GM12875 (cell line): ENCODE data around the gene TRAF2.

ENCODE experiments used
- H3K4me3 ChIP-seq: one replicate; pipeline ENCODE4 v1.5.1; 2011; ENCODE audit warnings: low read depth, low read length, control low read depth
- CTCF ChIP-seq: IDR thresholded peaks from 2 replicates; pipeline ENCODE4 v1.5.1; 2011; ENCODE audit warnings: low read depth, mild to moderate bottlenecking, control low read depth, inconsistent platforms, low read length, moderate library complexity, borderline replicate concordance; ENCODE audit not compliant: insufficient read depth

Gene TRAF2

GRCh38 chr9:136965771-136966484 is 79.6 kb downstream of the TRAF2 start:
- H3K4me3 ChIP-seq: no peak overlapping the region
- TF ChIP-seq CTCF: no peak

DNA sequence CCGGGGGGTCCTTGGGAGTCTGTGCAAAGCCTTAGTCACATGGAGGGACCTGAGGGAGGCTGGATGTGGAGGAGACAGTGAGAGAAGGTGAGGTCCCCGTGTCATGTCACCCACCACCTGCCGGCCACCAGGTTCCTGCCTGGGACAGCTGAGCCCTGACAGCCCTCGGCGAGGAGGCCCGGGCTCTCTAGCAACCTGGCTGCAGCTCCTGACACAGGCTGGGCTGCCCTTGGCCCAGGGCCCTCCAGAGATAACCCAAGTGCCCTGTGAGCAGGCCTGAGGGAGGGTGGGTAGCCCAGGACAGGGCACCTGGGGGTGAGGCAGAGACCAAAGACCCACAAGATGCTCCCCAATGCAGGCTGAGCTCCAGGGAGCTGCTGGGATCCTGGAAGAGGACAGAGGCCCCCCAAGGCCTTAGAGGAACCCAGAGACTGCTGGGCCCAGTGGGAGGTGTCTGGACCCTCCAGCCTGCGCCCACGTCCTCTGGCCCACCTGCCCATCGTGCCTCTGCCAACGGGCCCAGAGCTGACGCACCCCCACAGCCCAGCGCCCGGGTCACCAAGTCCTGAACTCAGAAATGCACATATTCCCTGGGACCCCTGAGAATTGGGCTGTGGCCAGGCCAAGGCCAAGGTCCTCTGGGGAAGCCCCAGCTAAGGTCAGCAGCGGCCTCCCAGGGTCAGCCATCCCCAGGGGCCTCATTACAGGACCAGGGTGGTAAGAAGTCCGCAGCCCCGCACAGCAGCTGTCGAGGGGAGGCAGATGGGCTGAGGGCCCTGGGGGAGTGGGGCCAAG is 82.2 kb downstream of the TRAF2 start:
- H3K4me3 ChIP-seq: no peak overlapping the region
- TF ChIP-seq CTCF: no peak

DNA sequence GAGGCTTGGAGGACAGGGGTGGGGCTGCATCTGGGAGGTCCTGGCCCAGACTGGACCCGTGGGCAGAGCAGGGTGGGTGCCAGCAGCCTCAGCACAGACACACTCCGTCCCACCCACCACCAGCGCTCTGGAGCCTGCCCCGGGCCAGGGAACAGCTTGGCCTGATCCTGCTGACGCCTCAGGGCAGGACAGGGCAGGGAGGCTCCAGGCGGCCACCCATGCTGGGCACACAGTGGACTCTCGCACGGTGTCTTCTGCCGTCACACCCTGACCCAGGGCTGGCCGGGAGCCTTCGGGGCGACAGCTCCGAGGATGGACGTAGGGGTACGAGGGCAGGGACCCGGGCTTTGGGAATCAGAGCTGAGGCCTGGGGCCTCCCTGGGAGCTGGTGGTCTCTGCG is 82.8 kb downstream of the TRAF2 start:
- no peak for TF ChIP-seq CTCF
- no peak overlapping the region for H3K4me3 ChIP-seq

- TF ChIP-seq CTCF: no peak
- H3K4me3 ChIP-seq: no peak overlapping the region
These were observed 83.5 kb downstream of the TRAF2 start for GRCh38 chr9:136969774-136970173.

DNA sequence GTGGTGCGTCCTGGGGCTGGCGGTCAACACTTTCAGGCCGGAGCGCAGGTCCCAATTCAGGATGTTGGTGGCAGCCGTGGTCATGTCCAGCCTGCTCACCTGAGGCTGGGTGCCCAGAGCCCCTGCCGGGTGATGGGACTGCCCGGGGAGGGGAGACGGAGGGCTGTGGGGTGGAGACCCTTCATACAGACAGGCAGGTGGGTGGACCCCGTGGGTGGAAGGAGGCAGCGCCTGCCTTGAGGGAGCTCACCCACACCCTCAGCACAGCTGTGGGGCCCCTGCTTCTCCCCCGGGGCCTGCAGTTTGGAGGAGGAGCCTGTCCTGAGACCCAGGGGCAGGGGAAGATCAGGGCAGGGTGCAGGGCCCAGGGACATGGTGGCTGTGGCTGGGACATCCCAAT is 84.0 kb downstream of the TRAF2 start:
- no peak for TF ChIP-seq CTCF
- no peak overlapping the region for H3K4me3 ChIP-seq

DNA sequence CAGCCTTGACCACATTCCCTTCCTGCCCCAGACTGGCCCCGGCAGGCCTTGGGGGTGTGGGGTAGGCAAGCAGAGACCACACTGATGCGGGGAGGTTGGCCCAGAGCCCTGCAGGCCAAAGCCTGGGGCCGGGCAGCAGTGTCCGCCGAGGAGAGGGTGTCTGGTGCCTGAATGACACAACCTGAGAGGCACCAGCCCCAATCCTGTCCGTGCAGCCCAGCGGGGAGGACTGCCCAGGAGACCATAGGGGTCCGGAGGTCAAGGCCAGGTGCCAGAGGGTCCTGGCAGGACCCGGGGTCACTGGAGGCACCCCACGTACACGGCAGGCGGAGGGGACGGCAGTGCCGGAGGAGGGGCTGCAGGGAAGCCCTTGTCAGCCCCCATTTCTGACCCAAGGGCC is 85.4 kb downstream of the TRAF2 start:
- no peak overlapping the region for H3K4me3 ChIP-seq
- no peak for TF ChIP-seq CTCF

GRCh38 chr9:136972335-136972734 is 86.0 kb downstream of the TRAF2 start:
- TF ChIP-seq CTCF: no peak
- no peak overlapping the region for H3K4me3 ChIP-seq
